Tibial nerve (tissue), 4 donors: ENCODE measurements around the gene HDAC5. TPM values are rescaled to one million over a fixed set of nuclear protein-coding genes. Genes with fewer than 3 reads are reported as not detected.

Source experiments
- DNase-seq, 2 donors: peaks; one replicate each; pipeline ENCODE4 v3.0.0-alpha.2; 2019; ENCODE audit warnings: low spot score in 2 of 2
- H3K27ac ChIP-seq, 4 donors: fragments of 200-600 bp; sonication (generic) in 3 of 4; one replicate each; pipeline ENCODE4 v1.5.1; 2017 to 2019; ENCODE audit warnings: mild to moderate bottlenecking in 1 of 4
- H3K27me3 ChIP-seq, 2 donors: fragments of 200-600 bp; sonication (generic) in 1 of 2; one replicate each; pipeline versions ENCODE4 v1.5.1 to v1.6.0; 2017 to 2019
- H3K36me3 ChIP-seq, 3 donors: fragments of 200-600 bp; sonication (generic); one replicate each; pipeline ENCODE4 v1.5.1; 2018 to 2019
- H3K4me1 ChIP-seq, 4 donors: fragments of 200-600 bp; sonication (generic) in 3 of 4; one replicate each; pipeline ENCODE4 v1.5.1; 2017 to 2019
- H3K4me3 ChIP-seq, 4 donors: fragments of 200-600 bp; sonication (generic) in 3 of 4; one replicate each; pipeline ENCODE4 v1.5.1; 2017 to 2019; ENCODE audit warnings: mild to moderate bottlenecking in 1 of 4, moderate library complexity in 1 of 4
- H3K9me3 ChIP-seq, 4 donors: fragments of 200-600 bp; sonication (generic) in 3 of 4; one replicate each; pipeline ENCODE4 v1.5.1; 2017 to 2019
- EP300 ChIP-seq, 2 donors: sonication (generic); formaldehyde crosslinking; IDR thresholded peaks; one replicate each; pipeline ENCODE4 v1.6.1; 2017; ENCODE audit warnings: antibody characterized with exemption in 2 of 2, mild to moderate bottlenecking in 1 of 2
- POLR2A ChIP-seq, 2 donors: fragments of 450-650 bp; IDR thresholded peaks; one replicate each; pipeline ENCODE4 v1.6.1; 2017; ENCODE audit warnings: antibody characterized with exemption in 2 of 2, mild to moderate bottlenecking in 2 of 2, moderate library complexity in 2 of 2
- WGBS, 2 donors: methylation state at CpG; one replicate each; pipeline ENCODE4 v1.1.5; 2018; 5-methylcytosine and 5-hydroxymethylcytosine counted together
- total RNA-seq, 4 donors: library from RNA; depleted of rRNA; stranded (reverse); fragments of >200 nt; gene quantifications; one replicate each; pipeline ENCODE4 v1.1.0, GENCODE V29; 2016
- TF ChIP-seq, protein P1 (sequence below), 5 experiments: fragments of 200-600 bp in 3 of 5; fragments of 450-650 bp in 2 of 5; sonication (generic) in 3 of 5; IDR thresholded peaks; one replicate each; pipeline ENCODE4 v1.5.1; 2016 to 2019; ENCODE audit warnings: antibody characterized with exemption in 5 of 5, mild to moderate bottlenecking in 3 of 5, moderate library complexity in 2 of 5

The HDAC5 gene
- total RNA-seq, 4 donors from 2014 or later = 99.8 to 201 (median 125) TPM

DNA sequence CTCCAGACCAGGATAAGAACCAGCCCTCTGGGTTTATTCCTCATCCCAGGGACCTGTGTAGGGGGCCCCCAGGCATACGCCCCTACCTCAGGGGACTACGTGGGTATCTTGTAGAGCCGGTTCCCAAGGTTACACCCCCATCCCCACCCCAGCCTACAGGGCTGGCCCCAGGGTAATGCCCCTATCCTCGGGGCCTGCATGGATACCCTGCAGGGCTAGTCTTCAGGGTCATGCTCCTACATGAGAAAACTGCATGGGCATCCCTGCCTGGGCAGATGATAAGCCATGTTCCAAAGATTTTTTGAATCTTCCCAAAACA is 14.2 kb downstream of the HDAC5 start:
- TF ChIP-seq POLR2A (IDR thresholded peaks at IDR 0.05) = no peak
- no peak for TF ChIP-seq EP300 (IDR thresholded peaks at IDR 0.05)
- TF ChIP-seq, protein P1, sequence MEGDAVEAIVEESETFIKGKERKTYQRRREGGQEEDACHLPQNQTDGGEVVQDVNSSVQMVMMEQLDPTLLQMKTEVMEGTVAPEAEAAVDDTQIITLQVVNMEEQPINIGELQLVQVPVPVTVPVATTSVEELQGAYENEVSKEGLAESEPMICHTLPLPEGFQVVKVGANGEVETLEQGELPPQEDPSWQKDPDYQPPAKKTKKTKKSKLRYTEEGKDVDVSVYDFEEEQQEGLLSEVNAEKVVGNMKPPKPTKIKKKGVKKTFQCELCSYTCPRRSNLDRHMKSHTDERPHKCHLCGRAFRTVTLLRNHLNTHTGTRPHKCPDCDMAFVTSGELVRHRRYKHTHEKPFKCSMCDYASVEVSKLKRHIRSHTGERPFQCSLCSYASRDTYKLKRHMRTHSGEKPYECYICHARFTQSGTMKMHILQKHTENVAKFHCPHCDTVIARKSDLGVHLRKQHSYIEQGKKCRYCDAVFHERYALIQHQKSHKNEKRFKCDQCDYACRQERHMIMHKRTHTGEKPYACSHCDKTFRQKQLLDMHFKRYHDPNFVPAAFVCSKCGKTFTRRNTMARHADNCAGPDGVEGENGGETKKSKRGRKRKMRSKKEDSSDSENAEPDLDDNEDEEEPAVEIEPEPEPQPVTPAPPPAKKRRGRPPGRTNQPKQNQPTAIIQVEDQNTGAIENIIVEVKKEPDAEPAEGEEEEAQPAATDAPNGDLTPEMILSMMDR (IDR thresholded peaks at IDR 0.05) = no peak
- peak overlapping the region; percentile 66 to 82 (median 77) for H3K27ac ChIP-seq
- peaks cover 5 to 98% (median 58%) of the 10 kb centered on the region in 4 donors for H3K4me1 ChIP-seq
- no peaks in the 10 kb centered on the region for H3K9me3 ChIP-seq
- DNase-seq = no peak
- H3K4me3 ChIP-seq = peak overlapping the region in 1 of 4 donors; percentile 3
- 57 to 72% methylated on average over 4 of the region's 4 CpGs for WGBS, 2 donors
- no peaks in the 10 kb centered on the region for H3K27me3 ChIP-seq
- peaks cover 0 to 17% (median 0%) of the 10 kb centered on the region in 3 donors for H3K36me3 ChIP-seq

DNA sequence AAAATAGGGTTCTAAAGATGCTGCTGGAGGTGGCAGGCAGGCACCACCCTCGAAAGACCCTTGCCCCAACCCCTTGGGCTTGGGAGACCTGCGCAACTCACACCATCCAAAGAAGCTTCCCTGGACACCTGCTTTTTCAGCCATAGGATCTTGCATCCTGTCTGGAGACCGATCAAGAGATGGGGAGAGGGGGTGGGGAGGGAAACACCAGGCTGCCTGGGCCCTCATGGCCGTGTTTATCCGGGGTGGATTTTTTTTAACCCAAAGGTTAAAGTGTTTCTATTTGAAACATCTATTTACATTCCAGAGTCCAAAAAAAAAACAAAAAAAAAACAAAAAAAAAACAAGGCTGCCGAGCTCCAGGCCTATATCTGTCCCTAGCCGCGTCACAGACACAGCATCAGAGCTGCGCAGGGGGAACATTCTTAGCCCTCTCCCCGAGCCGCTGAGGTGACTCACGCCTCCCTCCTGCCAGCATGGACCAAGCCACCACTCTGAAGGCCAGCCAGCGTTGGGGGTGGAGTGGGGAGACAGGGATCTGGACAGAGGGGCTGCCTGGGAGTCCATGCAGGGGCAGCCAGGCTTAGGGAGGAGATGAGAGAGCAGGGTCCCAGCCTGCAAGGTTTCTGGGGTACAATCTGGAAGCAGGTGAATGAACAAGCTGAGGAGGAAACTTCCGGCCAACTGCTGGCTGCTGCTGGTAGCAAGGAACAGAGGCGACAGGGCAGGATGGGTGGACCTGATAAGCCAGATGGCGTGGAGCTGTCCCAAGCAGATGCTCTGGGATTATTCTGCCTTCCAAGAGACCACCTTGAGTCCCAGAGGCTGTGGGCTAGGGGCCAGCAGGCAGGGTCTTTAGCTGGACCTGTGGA is 14.8 kb downstream of the HDAC5 start:
- H3K4me1 ChIP-seq = peaks cover 5 to 98% (median 58%) of the 10 kb centered on the region in 4 donors
- DNase-seq = peak; percentile 54 to 67
- H3K27ac ChIP-seq = peak overlapping the region; percentile 66 to 82 (median 77)
- peaks cover 0 to 11% (median 0%) of the 10 kb centered on the region in 3 donors for H3K36me3 ChIP-seq
- no peaks in the 10 kb centered on the region for H3K27me3 ChIP-seq
- TF ChIP-seq EP300 (IDR thresholded peaks at IDR 0.05) (no peak), POLR2A (IDR thresholded peaks at IDR 0.05) (no peak)
- TF ChIP-seq, protein P1 (IDR thresholded peaks at IDR 0.05) = no peak
- peak overlapping the region in 1 of 4 donors; percentile 3 for H3K4me3 ChIP-seq
- no peaks in the 10 kb centered on the region for H3K9me3 ChIP-seq
- WGBS, 2 donors = 39 to 46% methylated on average over 16 of the region's 16 CpGs

DNA sequence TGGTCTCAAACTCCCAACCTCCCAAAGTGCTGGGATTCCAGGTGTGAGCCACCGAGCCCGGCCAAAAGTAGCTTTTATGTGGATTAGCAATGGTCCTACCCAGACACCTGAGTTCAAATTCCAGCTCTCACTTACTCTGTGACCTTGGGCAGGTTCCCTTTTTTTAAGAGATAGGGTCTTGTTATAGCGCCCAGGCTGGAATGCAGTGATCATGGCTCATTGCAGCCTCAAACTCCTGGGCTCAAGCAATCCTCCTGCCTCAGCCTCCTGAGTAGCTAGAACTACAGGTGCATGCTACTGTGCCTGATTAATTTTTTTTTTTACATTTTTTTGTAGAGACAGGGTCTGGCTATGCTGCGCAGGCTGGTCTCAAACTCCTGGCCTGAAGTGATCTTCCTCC is 16.6 kb downstream of the HDAC5 start:
- TF ChIP-seq POLR2A (IDR thresholded peaks at IDR 0.05) (no peak), EP300 (IDR thresholded peaks at IDR 0.05) (no peak)
- TF ChIP-seq, protein P1 (IDR thresholded peaks at IDR 0.05) = no peak
- Histone ChIP-seq H3K4me1 (peaks cover 5 to 97% (median 47%) of the 10 kb centered on the region in 4 donors), H3K27me3 (no peaks in the 10 kb centered on the region), H3K36me3 (peaks cover 0 to 8% (median 0%) of the 10 kb centered on the region in 3 donors), H3K4me3 (no peak overlapping the region), H3K27ac (peak overlapping the region in 1 of 4 donors; percentile 82), H3K9me3 (no peaks in the 10 kb centered on the region)
- WGBS, 2 donors = 92 to 94% methylated on average over 4 of the region's 4 CpGs
- no peak for DNase-seq

DNA sequence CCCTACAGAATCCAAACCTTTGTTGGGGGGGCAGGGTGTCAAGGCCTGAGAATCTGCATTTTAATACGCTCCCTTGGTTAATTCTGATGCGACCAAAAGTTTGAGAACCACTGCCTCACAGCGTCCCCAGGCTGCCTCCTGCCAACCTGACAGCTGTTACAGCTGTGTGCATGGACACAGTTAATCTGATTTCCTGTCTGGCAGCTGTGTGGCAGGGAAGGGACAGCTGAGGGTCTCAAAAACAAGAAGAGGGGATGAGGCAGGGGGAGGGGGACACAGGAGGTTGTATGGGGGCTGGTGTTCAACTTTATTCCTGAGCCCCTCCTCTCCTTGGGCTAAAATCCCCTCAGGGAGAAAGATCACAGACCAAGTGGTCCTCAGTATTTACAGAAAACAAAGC is 17.5 kb downstream of the HDAC5 start:
- WGBS, 2 donors = 55 to 66% methylated on average over 3 of the region's 3 CpGs
- Histone ChIP-seq H3K27ac (peak overlapping the region in 2 of 4 donors; percentile 50 to 74), H3K4me3 (no peak overlapping the region), H3K9me3 (no peaks in the 10 kb centered on the region), H3K27me3 (no peaks in the 10 kb centered on the region), H3K36me3 (peaks cover 0 to 8% (median 0%) of the 10 kb centered on the region in 3 donors), H3K4me1 (peaks cover 5 to 93% (median 40%) of the 10 kb centered on the region in 4 donors)
- no peak for TF ChIP-seq POLR2A (IDR thresholded peaks at IDR 0.05)
- TF ChIP-seq, protein P1 (IDR thresholded peaks at IDR 0.05) = no peak
- no peak for TF ChIP-seq EP300 (IDR thresholded peaks at IDR 0.05)
- DNase-seq = no peak

DNA sequence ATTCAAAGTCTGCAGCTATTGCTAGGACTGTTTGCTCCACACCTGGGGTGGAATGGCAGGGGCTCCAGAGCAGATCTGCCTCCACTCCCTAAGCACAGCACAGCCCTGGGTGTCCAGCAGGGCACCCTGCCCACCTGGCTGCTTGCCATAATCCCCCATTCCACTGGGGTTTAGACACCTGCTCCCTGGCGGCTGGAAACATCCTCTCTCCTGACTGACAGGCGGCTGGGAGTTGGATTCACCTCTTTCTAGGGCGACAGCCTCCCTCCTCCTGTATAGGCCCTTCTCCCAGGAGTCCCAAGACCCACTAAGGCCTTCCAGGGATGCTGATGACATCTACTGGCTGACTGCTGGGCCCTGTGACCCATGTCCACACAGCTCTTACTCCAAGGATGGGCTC is 18.0 kb downstream of the HDAC5 start:
- Histone ChIP-seq H3K4me3 (no peak overlapping the region), H3K27me3 (no peaks in the 10 kb centered on the region), H3K4me1 (peaks cover 3 to 88% (median 35%) of the 10 kb centered on the region in 4 donors), H3K36me3 (peaks cover 0 to 8% (median 0%) of the 10 kb centered on the region in 3 donors), H3K9me3 (no peaks in the 10 kb centered on the region), H3K27ac (peak overlapping the region in 2 of 4 donors; percentile 50 to 74)
- WGBS, 2 donors = 51 to 90% methylated on average over 3 of the region's 3 CpGs
- DNase-seq = no peak
- TF ChIP-seq POLR2A (IDR thresholded peaks at IDR 0.05) (no peak), EP300 (IDR thresholded peaks at IDR 0.05) (no peak)
- TF ChIP-seq, protein P1 (IDR thresholded peaks at IDR 0.05) = no peak
